Endometrial microvascular endothelial cells (primary cell): ENCODE measurements around the gene HAGH. TPM values are rescaled to one million over a fixed set of nuclear protein-coding genes. Genes with fewer than 3 reads are reported as not detected.

ENCODE experiments used
- total RNA-seq: library from RNA; depleted of rRNA; stranded (reverse); fragments of >200 nt; gene quantifications from one replicate; pipeline ENCODE4 v1.2.3, GENCODE V29; 2015; ENCODE audit errors: inconsistent ontology term

HAGH gene
- total RNA-seq, 1 donor from 2014 or later: 73.6 TPM

Other genes starting within 250 kb of the HAGH start
- gene IFT140, start 214.8 kb downstream of the HAGH start, total RNA-seq: 9.6 TPM
- 6.1 TPM for gene CRAMP1, start 214.5 kb downstream of the HAGH start, total RNA-seq
- 85.9 TPM for gene JPT2, start 148.5 kb downstream of the HAGH start, total RNA-seq
- gene MAPK8IP3, start 120.6 kb downstream of the HAGH start, total RNA-seq: 35.8 TPM
- gene NME3, start 55.3 kb downstream of the HAGH start, total RNA-seq: 65.6 TPM
- gene EME2, start 54.0 kb downstream of the HAGH start, total RNA-seq: 3.5 TPM
- 148 TPM for gene MRPS34, start 53.7 kb downstream of the HAGH start, total RNA-seq
- gene SPSB3, start 44.3 kb downstream of the HAGH start, total RNA-seq: 35.5 TPM
- 96.6 TPM for gene NUBP2, start 43.9 kb downstream of the HAGH start, total RNA-seq
- gene IGFALS, start 33.1 kb downstream of the HAGH start, total RNA-seq: not detected
- gene FAHD1, start 381 bp upstream of the HAGH start, total RNA-seq: 71.5 TPM
- not detected for gene MEIOB, start 45.3 kb upstream of the HAGH start, total RNA-seq
- not detected for gene HS3ST6, start 91.6 kb upstream of the HAGH start, total RNA-seq
- gene MSRB1, start 116.4 kb upstream of the HAGH start, total RNA-seq: 11.2 TPM
- gene RPL3L, start 127.9 kb upstream of the HAGH start, total RNA-seq: not detected
- 270 TPM for gene NDUFB10, start 132.7 kb upstream of the HAGH start, total RNA-seq
- gene RPS2, start 138.0 kb upstream of the HAGH start, total RNA-seq: 2,988 TPM
- not detected for gene RNF151, start 140.0 kb upstream of the HAGH start, total RNA-seq
- gene TBL3, start 145.2 kb upstream of the HAGH start, total RNA-seq: 79.9 TPM
- 0.09 TPM for gene NOXO1, start 154.6 kb upstream of the HAGH start, total RNA-seq
- gene GFER, start 157.4 kb upstream of the HAGH start, total RNA-seq: 17.2 TPM
- gene SYNGR3, start 163.1 kb upstream of the HAGH start, total RNA-seq: not detected
- 50.6 TPM for gene ZNF598, start 183.0 kb upstream of the HAGH start, total RNA-seq
- not detected for gene NPW, start 193.0 kb upstream of the HAGH start, total RNA-seq
- 194 TPM for gene NHERF2, start 200.1 kb upstream of the HAGH start, total RNA-seq
- 38.8 TPM for gene NTHL1, start 221.0 kb upstream of the HAGH start, total RNA-seq
- 59.2 TPM for gene TSC2, start 221.2 kb upstream of the HAGH start, total RNA-seq